SIG-M5 (cell line): ENCODE measurements around the gene GBX1.

Experiments
- DNase-seq: peaks from one replicate; lab custom pipeline; 2025; lab: John Stamatoyannopoulos, UW

The GBX1 gene

DNA sequence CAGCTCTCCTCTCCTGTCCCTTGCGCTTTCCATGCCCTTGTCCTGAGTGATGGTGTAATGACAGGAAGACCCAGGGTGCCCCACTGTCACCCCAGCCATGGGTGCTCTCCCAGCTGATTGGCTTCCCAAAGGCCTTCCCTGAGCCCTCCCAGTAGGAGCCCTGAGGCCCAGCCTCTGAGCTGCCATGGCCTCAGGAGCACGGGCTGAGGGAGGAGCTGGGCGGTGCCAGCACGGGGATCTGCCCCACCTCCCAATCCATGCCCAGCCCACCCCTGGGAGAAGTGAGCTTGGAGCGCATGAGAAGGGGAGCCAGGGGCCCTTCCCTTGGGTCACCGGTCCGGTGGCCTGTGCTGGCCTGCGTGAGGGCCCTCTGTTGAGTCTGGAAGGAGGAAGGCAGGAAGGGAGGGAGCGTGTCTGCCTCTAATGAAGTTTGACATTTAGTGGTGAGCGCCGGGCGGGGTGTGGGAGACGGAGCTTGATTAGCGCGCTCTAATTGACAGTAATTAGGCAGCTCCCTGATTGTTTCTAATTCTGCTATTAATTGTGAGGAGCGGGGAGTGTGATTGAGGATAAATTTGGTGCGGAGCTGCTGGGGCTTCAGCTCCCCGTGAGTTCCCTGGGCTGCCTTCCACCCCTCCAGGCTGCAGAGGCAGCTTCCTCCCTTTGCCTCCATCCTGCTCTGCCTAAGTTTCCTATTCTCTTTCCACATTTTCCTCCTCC, 28.3 kb downstream of the GBX1 start:
- DNase-seq, result no peak

DNA sequence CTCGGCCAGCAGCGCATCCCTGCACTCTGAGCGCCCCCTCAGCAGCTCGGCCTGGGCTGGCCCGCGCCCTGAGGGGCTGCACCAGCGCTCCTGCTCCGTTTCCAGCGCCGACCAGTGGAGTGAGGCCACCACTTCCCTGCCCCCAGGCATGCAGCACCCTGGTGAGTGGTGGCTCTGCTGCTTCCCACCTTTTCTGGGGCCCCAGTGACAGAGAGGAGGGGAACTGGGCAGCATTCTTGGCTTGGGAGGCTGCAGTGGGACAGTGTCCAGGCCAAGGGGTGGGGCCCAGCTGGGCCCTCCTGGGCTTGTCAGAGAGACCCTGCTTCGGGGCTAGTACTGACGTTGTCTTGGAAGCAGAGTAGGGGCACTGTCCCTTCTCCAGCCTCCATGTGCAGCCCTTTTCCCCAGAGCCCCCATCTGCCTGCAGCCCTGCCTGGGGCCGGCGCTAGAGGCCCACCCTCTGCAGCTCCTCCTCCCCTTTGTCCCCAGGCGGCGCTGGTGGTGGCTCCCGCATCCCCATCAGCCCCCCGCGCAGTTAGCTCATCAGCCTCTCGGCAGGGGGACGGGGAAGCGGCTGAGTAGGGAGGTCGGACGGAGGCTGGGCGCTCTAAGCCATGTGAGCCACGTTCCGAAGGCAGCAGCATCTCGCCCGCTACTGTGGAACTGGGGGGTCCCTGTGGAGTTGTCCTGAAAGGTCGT, 29.2 kb downstream of the GBX1 start:
- no peak for DNase-seq

DNA sequence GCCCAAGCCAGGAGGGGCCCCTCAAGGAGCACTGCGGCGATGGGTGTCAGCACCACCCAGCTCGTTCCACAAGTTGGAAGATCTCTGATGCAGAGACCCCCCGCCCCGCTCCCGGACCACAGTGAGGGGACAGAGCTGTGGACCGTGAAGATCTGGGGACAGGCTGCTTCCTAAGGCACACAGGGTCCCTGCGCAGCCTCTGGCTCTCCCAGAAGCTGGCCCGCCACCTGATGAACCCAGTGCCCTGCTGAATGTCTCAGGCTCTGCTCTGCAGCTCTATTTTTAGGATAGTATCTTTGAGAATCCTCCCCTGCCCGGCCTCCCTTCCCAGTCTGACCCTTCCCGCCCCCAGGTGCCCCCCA, 29.7 kb downstream of the GBX1 start:
- no peak for DNase-seq

DNA sequence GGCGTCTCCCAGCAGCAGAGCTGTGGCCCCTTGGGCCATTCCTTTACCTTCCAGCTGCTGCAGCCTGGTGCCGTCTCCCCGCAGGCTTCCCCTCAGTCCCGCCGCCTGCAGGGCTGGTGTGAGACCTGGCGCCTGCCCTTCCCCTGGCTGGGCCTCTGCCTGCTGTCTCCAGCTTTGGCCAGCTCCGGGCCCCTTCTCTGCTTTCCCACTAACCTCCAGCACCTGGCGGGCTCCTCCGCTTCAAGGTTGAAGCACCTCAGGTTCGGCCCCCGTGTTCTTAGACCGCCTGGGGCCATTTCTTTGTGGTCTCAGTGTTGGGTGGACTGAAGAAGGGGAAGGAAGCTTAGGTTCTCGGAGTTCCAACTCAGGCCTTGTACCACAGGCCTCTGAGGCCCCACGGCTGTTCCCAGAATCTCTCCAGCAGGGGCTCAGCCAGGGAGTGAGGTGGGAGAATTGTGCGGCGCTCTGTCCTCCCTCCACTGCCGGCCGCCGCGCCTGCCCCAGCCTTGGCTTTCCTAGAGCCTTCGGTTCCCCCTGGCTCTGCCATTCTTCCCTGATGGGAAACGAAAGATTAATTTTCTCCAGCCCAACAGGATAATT, 30.3 kb downstream of the GBX1 start:
- DNase-seq, result no peak

DNA sequence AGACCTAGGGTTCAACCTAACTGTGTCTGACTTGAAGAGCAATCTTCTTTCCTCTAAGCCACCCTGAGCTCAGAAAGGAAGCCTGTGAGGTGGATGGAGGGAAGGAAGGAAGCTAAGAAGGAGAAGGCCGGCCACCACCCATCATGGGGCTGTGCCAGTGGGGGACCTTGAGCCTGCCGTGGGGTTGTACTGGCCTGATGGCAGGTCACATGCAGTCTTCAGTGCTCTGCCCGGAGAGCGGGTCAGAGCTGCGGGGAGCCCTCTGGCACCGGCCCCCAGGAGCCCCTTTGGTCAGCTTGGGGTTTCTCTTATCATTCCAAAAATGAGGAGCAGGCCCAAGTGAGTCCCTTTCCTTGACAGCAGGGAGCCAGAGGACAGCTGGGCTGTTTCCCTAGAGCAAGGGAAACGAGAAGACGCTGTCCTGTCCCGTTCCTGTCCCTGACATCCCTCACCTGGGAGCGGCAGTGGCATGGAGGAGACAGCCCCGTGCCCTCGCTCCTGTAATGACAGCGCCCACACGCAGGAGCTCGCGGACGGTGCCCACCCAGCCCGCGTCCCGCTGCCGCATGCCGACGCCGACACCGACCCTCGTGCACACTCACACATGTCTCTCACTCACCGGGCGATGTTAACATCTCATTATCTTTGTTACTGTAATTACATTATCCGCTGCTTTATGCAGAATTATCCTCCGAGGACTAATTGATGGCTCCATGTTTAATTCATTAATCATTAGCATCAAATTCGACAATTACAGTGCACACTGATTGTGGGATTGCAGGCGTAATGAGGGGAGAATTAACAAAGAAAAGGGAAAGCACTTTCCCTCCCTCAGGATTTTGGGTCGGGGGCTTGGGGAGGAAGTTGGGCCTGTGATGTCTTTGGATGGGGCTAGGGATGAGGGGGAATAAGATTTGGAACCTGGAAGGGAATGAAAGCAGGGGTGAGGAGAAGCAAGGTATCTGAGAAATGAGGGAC, 31.3 kb downstream of the GBX1 start:
- DNase-seq, result no peak

DNA sequence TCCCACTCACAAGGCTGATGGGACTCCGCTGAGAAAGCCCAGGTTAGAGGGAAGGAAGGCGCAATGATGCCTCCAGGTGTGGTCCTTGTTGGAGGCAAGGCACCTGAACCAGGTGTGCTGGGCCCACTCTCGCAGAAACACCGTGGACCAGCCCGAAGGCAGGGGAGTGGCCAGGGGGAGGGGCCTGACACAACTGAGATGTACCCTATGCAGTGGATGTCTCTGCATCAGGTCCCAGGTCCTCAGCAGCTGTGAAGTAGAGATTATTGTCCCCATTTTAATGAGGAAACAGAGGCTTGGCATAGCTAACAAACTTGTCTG, 32.0 kb downstream of the GBX1 start:
- no peak for DNase-seq

DNA sequence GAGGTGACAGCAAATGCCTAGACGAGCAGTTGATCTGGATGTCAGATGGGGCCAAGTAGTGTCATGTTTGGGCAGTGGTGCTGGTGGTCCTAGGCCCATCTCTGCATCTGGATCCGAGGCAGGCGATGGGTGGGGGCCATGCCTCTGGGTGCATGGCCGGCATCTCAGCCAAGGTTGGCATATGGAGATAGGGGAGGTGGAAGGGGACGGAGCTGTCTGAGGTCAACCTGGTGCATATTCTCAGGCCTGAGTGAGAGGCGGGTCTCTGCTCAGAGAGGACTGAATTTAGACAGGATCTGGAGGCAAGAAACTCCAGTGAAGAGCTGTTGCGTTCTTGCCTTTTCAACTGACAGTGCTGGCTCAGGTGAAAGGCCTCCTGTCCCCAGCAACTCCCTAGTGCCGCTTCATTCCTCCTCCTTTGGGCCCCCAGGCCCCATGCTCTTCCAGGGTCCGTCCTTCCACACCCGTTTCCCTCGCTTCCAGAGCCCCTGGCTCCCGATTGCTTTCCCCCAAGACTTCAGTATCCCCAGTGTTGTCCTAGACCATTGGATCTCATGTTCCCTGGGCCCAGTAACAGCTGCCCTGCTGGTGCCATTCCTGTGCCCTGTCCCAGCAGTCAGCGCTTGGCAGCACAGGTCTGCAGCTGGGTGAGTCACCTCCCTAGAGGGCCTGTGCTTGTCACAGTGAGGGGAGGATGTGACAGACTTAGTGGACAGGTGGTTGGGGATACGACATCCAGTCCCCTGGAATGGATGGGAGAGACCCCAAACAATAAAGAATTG, 32.6 kb downstream of the GBX1 start:
- DNase-seq, result no peak

DNA sequence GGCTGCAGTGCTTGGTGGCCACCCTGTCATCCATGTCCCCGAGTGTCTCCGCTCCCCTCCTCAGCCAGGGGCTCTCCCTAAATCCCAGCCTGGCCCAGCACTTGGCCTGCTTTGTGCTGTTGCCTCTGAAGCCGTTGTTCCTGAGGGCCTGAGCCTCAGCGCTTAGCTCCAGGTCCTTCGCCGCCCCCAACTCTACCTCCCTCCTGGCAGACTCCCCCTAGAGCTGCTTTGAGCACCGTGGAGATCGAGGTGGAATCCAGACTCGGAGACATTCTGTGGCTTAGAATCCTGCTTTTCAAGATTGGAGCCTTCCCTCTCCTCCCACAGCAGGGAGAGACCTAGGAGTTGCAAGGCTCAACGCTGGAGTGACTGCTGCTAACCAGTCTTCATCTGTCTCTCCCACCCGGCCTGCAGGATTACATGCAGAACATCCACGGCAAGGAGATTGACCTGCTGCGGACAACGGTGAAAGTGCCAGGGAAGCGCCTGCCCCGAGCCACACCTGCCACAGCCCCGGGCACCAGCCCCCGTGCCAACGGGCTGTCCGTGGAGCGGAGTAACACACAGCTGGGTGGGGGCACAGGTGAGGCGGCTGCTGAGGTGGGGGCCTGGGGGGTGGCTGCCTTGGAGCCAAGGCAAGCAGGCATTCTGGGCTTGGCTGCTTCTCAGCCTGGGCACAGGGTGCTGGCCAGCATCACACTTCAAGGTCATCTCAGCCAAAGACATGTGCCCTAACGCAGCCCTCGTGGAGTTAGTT, 33.3 kb downstream of the GBX1 start:
- no peak for DNase-seq

DNA sequence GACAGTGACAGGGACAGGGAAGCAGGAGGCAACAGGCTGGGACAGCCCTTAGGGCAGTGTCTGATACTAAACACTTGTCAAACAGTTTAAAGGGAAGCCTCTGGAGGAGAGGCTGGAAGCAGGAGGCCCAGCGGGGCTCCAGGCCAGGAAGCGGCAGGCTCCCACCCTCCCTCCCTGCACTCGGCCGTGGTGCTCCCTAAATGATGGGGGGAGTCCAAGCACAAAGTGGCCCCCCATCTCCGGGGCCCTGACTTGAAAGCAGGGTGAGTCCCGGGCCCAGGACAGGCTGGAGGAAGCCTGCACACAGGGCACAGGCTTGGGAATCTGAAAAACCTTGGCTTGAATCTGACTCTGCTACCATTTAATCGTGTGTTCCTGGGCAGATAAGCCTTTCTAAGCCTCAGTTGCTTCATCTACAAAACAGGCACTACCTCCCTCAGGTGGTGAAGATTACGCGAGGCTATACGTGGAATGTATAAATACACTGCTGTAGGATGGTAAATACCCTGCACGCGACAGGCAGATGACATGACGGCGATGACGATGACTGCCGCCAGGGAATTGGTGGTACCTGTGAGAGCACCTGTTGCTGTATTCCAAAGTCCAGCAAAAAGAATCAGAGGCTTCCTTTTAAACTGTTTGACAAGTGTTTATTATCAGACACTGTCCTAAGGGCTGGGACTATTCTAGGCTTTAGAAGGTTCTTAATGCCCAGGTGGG, 34.1 kb downstream of the GBX1 start:
- DNase-seq, result no peak

DNA sequence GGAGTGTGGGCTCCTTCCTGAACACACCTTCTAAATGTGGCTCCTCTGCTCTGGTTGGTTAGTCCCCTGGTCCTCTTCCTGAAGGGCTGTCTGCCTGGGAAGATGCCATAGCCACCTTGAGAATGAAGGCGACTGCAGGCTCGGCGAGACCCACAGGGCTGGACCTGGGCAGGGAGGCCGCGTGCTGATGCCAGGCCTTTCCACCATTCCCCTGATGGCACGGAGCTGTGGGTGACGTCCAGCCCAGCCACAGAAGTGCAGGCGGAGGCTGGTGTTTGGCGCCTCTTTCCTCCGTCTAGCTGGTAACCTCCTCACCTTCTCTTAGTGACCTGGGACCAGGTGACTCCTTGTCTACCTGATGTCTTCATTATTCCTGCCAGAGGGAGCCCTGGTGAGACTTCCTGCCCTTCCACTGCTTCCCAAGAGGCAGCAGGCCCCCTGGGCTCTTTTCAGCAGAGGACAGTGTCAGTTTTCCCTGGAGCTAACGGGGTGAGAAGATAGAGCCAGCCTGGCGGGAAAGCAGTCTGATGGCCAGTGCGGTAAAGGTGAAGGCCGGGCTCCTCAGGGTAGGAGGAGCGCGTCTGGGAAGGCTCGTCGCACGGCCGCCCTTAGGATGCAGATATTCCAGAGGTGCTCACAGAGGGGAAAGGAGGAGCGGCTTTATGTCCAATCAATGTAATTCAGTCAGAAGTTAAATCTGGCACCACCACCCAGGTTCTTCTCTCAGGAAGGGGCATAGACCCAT, 34.9 kb downstream of the GBX1 start:
- no peak for DNase-seq

DNA sequence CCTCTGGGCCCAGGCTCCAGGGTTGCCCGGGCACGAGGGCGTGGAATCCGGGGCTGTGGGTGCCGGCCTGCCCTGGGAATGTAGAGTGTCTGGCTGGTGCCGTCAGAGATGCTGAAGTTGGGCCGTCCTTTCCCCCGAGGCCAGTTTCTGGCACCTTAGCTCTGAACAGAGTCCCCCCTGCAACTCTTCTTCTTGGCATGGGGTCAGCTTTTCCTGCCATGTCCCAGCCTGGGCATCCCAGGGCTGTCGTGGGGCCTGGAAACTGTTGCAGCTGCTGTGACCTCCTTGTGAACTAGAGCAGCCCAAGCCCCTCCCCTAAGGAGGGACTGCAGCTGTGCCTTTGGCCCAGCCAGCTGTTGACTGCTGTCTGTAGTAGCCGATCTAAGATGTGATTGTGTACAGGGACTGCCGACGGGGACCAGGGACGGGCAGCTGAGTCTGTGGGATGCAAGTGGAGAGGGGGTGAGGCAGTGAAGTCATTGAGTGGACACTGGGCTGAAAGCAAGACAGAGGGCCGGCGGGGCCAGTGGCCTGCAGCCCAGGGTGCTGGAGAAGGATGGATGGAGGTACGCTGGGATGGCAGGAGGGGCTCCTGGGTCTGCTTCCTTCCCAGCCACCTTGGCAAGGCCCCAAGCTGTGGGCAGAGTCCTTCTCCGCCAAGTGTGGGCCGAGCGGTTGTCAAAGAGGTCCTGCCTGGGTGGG, 35.8 kb downstream of the GBX1 start:
- DNase-seq, result no peak

DNA sequence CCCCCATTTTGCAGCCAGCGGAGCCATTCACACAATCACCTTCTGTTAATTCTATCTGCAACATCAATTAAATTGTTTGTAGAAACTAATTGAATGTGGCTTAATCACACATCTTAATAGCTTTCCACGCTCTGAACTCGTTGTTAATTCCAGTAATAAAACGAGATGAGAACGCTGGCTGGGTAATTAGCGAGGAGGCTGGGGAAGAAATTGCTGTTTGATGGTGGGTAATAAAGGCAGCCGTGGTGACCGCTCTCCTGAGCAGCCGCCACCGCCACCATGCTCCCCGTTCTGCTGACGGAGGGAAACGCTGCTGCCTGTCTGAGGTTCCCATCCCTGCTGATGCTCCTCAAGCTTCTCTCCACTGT, 36.3 kb downstream of the GBX1 start:
- no peak for DNase-seq

DNA sequence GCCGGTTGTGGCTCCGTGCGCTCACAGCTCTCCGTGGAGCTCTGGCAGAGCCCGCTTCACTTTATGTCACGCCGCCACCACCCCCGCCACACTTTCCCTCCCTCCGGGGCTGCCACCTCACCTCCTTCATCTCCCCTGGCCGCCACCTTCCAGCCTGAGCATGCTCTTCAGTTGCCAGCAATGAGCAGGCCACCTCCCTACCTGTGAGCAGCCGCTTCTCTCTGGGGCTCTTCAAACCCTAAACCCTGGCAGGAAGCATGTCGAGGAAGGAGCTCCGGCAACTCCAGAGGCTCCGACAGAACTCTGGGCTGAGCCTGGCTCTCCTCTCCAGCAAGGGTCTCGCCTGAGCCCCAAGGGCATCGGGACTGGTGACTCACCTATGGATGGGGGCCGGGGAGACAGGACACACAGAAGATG, 36.7 kb downstream of the GBX1 start:
- no peak for DNase-seq

DNA sequence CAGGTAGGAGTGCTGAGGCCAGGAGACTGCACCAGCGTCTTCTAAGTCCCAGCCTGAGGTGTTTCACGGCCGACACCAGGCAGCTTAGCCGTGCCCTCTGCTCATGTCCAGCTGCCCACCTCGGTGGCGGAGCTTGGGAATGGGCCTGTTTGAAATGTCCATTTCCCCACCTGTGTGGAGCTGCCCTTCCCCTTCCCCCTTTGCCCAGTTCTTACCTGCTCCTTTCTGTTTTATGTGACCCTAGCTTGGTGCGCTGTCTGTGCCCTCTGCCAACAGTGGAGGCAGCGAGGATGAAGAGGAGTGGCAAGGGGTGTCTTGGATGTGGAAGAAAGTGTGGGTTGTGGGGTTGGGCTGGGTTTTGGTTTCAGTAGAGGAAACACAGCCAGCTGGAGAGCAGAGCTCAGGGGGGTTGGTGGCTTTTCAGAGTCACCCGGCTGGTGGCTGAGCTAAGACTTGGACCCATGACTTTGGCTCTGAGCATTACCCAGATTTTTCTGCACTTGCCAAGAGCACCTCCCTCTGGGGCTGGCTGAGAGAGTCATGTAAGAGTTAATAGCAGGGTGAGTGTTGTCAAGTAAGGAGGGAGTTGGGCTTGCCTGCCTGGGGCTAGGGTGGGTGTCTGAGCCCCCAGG, 37.4 kb downstream of the GBX1 start:
- no peak for DNase-seq

DNA sequence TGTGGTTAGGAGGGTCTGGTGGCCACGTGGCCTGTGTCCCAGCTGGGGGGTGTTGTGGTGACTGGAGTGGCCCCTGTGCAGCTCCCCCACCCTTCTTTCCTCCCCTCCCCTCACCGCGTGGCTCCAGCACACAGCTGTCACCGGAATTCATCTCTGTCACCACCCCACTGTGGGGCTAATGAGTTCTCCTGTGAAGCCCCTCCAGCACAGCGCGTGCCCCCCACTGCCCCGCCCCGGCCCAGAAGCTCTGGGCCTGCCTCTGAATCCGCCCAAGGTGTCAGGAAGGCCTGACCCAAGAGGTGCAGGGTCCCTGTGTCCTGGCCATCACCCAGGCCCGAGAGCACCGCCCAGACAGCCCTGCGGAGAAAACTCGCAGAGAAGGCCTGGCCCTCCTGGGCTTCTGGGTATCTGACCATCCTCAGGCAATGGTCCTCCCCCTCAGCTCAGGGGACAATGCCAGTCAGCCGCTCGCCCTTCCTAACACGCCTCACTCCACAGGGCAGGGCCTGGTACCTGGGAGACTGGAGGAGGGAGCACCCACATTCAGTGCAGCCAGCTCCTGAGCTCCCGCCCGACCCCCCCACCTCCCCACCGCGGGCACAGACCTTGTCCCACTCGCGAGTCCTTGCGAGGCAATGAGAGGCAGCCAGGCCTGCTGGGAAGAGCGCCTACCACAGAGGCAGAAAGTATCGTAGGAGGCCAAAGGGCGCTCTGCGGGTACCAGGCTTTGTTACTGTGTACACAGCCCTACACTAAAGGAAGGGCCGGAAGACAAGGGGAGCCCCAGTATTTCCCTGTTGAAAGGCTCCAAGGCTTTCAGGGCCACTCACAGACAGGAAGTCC, 38.2 kb downstream of the GBX1 start:
- no peak for DNase-seq

DNA sequence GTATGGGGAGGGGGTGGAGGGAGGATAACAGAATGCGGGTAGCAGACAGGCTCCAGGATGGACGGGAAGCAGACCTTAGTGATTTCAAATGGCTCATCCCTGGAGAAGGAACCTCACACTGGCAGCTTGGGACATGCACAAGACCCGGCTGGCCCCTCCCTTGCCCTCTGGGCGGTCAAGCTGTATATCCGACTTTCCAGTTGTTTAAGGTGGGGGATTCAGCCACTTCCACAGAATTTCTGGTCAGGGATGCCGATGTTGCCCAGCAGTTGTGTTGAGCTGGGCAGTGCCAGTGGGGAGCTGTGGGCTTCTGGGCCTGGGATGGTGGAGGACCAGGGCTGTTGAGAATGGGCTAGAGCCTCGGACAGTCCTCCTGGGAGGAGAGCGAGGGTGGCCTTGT, 38.8 kb downstream of the GBX1 start:
- DNase-seq, result no peak

DNA sequence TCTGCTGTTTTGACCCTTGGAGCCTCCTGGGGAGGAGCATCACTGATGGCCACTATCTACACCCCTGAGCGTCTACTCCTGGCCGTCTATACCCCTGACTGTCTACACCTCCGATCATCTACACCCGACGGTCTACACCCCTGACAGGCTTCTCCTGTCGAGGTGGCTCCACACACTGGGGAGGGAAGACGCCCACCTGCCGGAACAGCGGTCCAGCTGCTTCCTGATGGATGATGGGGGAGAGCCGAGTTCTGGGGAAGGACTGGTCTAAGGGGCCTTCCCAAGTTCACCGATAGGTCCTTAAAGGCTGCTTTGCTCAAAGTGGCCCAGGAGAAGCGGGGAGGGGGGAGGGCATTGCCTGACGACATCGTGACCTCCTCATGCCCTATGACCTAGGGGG, 39.4 kb downstream of the GBX1 start:
- DNase-seq, result no peak
